HepG2 (cell line): Measurements from ENCODE around the gene OR10G2. TPM values are rescaled to one million over a fixed set of nuclear protein-coding genes. Genes with fewer than 3 reads are reported as not detected.

Experiments
- ATAC-seq: fragments of 200-7000 bp; cut with Tn5 transposase; 3 replicates; pipeline ENCODE4 v1.9.1; 2020; ENCODE audit warnings: mild to moderate bottlenecking, moderate library complexity
- BruUV-seq: library from RNA; stranded (reverse); fragments of 400-500 nt; replicated peaks from 2 replicates; lab custom pipeline; 2021; lab: Mats Ljungman, UMichigan
- CTCF ChIA-PET: fragments of 300-600 bp; formaldehyde crosslinking; extraction: SDS; loops from one replicate; lab custom pipeline; 2021; ENCODE audit warnings: low total read pairs, inconsistent platforms, low intra/inter-chr PET ratio; lab: Yijun Ruan, JAX
- POLR2A ChIA-PET: fragments of 350-600 bp; sonication (Branson Sonifier 250); formaldehyde crosslinking; loops from one replicate; lab custom pipeline; 2020; ENCODE audit warnings: antibody characterized with exemption, inconsistent platforms; lab: Yijun Ruan, JAX
- DNase-seq: peaks from one replicate; pipeline ENCODE4 v3.0.0-alpha.2; 2015; ENCODE audit warnings: low spot score
- FAIRE-seq: peaks from 3 replicates; lab custom pipeline; 2011; peaks lifted over from hg19 to GRCh38; lab: Jason Lieb, UNC
- H2AFZ ChIP-seq: one replicate; pipeline ENCODE4 v1.6.1; 2011; ENCODE audit warnings: low read length, inconsistent platforms
- H3K27ac ChIP-seq: fragments of 300-600 bp; 3 replicates; pipeline ENCODE4 v1.8.0; 2011; ENCODE audit warnings: mixed run types, mild to moderate bottlenecking, mixed read lengths, low read length, inconsistent platforms; ENCODE audit not compliant: insufficient read depth; ENCODE audit errors: extremely low read length
- H3K27me3 ChIP-seq, 2 experiments: fragments of 200-600 bp in 1 of 2; 2 replicates in 1 of 2; 3 replicates in 1 of 2; pipeline versions ENCODE4 v1.6.0 to v1.8.0; 2011; ENCODE audit warnings: low read length in 2 of 2, mild to moderate bottlenecking in 2 of 2, moderate library complexity in 2 of 2, inconsistent platforms in 1 of 2; ENCODE audit not compliant: insufficient read depth in 2 of 2, control insufficient read depth in 1 of 2
- H3K36me3 ChIP-seq, 2 experiments: fragments of 200-600 bp in 1 of 2; replicated peaks in 1 of 2; 2 replicates in 1 of 2; 3 replicates in 1 of 2; pipeline versions ENCODE4 v1.5.1 to v1.8.0; 2011; ENCODE audit warnings: low read length in 2 of 2, inconsistent platforms in 1 of 2; ENCODE audit not compliant: insufficient read depth in 2 of 2, control insufficient read depth in 1 of 2
- H3K4me1 ChIP-seq: 2 replicates; pipeline ENCODE4 v1.5.1; 2012; ENCODE audit warnings: low read length, inconsistent platforms; ENCODE audit not compliant: insufficient read depth
- H3K4me2 ChIP-seq: 2 replicates; pipeline ENCODE4 v1.6.0; 2011; ENCODE audit warnings: low read depth, low read length, inconsistent platforms
- H3K4me3 ChIP-seq, 3 experiments: fragments of 200-600 bp in 1 of 3; sonication (generic), shearing (Covaris generic) in 1 of 3; replicated peaks in 1 of 3; 2 replicates each; pipeline ENCODE4 v1.5.1; 2011 to 2016; ENCODE audit warnings: low read length in 3 of 3, inconsistent platforms in 2 of 3, low read depth in 2 of 3, mild to moderate bottlenecking in 2 of 3, control low read depth in 1 of 3, mixed read lengths in 1 of 3; ENCODE audit not compliant: insufficient read depth in 1 of 3
- H3K79me2 ChIP-seq: one replicate; pipeline ENCODE4 v1.6.1; 2011; ENCODE audit warnings: low read length, inconsistent platforms; ENCODE audit not compliant: insufficient read depth
- H3K9ac ChIP-seq: 2 replicates; pipeline ENCODE4 v1.6.0; 2011; ENCODE audit warnings: mild to moderate bottlenecking, low read depth, low read length, inconsistent platforms; ENCODE audit not compliant: insufficient read depth
- H3K9me3 ChIP-seq: 2 replicates; pipeline ENCODE4 v1.5.1; 2012; ENCODE audit warnings: mild to moderate bottlenecking, low read length
- H4K20me1 ChIP-seq: 2 replicates; pipeline ENCODE4 v1.6.0; 2011; ENCODE audit warnings: inconsistent platforms, mild to moderate bottlenecking, low read length, moderate library complexity; ENCODE audit not compliant: insufficient read depth
- ASH2L ChIP-seq: fragments of 300-600, 200-600 bp; sonication (generic); IDR thresholded peaks from 2 replicates; pipeline ENCODE4 v1.7.0; 2017; ENCODE audit warnings: low read depth, mild to moderate bottlenecking, moderate library complexity, mixed read lengths, low read length; ENCODE audit not compliant: insufficient read length
- ATF5 ChIP-seq: sonication (generic); formaldehyde crosslinking; IDR thresholded peaks from 2 replicates; pipeline ENCODE4 v1.4.0; 2020; ENCODE audit warnings: mild to moderate bottlenecking, low read depth, missing genetic modification reagents
- FOSL2 ChIP-seq: sonication (generic); formaldehyde crosslinking; IDR thresholded peaks from 2 replicates; pipeline ENCODE4 v1.4.0; 2020; ENCODE audit warnings: missing genetic modification reagents
- FOXK2 ChIP-seq: fragments of 450-650 bp; IDR thresholded peaks from 2 replicates; pipeline ENCODE4 v1.6.1; 2016
- HCFC1 ChIP-seq: fragments of 150-350 bp; IDR thresholded peaks from 2 replicates; pipeline ENCODE4 v1.6.1; 2014; ENCODE audit warnings: low read depth, low read length
- NR2F6 ChIP-seq, 2 experiments: IDR thresholded peaks; 2 replicates each; pipeline ENCODE4 v1.6.1; 2016; ENCODE audit warnings: antibody characterized with exemption in 1 of 2, mild to moderate bottlenecking in 1 of 2
- PHF8 ChIP-seq: sonication (generic); formaldehyde crosslinking; IDR thresholded peaks from 2 replicates; pipeline ENCODE4 v1.5.0; 2020; ENCODE audit warnings: missing genetic modification reagents
- PRPF4 ChIP-seq: fragments of 200-400 bp; formaldehyde crosslinking; IDR thresholded peaks from 2 replicates; pipeline ENCODE4 v1.6.1; 2016; ENCODE audit warnings: low read length, low read depth; ENCODE audit not compliant: poor library complexity, severe bottlenecking
- SIN3B ChIP-seq: fragments of 150-350 bp; IDR thresholded peaks from 2 replicates; pipeline ENCODE4 v1.6.1; 2014; ENCODE audit warnings: low read length
- TFAP4 ChIP-seq: sonication (generic); IDR thresholded peaks from 2 replicates; pipeline ENCODE4 v1.6.1; 2016; ENCODE audit warnings: low read depth, borderline replicate concordance
- XBP1 ChIP-seq: sonication (generic); formaldehyde crosslinking; IDR thresholded peaks from 2 replicates; pipeline ENCODE4 v1.5.0; 2020; ENCODE audit warnings: missing genetic modification reagents
- ZBTB38 ChIP-seq: sonication (generic); formaldehyde crosslinking; IDR thresholded peaks from 2 replicates; pipeline ENCODE4 v1.5.1; 2020; ENCODE audit warnings: mild to moderate bottlenecking, missing genetic modification reagents
- ZC3H13 ChIP-seq: sonication (generic); formaldehyde crosslinking; IDR thresholded peaks from 2 replicates; pipeline ENCODE4 v1.8.1; 2023; ENCODE audit warnings: mild to moderate bottlenecking, missing genetic modification reagents, moderate library complexity
- ZMYM2 ChIP-seq: sonication (generic); formaldehyde crosslinking; IDR thresholded peaks from 2 replicates; pipeline ENCODE4 v1.8.0; 2022; ENCODE audit warnings: mild to moderate bottlenecking, missing genetic modification reagents
- ZNF232 ChIP-seq: sonication (generic); formaldehyde crosslinking; IDR thresholded peaks from 2 replicates; pipeline ENCODE4 v1.4.0; 2020; ENCODE audit warnings: missing genetic modification reagents, borderline replicate concordance
- ZNF777 ChIP-seq: sonication (generic); formaldehyde crosslinking; IDR thresholded peaks from 2 replicates; pipeline ENCODE4 v1.4.0; 2020; ENCODE audit warnings: missing genetic modification reagents
- ZNF891 ChIP-seq: sonication (generic); formaldehyde crosslinking; IDR thresholded peaks from 2 replicates; pipeline ENCODE4 v1.5.0; 2020; ENCODE audit warnings: mild to moderate bottlenecking, missing genetic modification reagents
- WGBS: methylation state at CpG from one replicate; pipeline ENCODE4 v1.1.6; 2017; ENCODE audit warnings: low lambda C conversion rate; 5-methylcytosine and 5-hydroxymethylcytosine counted together
- in situ Hi-C: cut with HindIII; loops from 2 replicates; pipeline ENCODE4 v1.10.0; 2017; ENCODE audit warnings: low pct_unique_long_range_greater_than_20kb; ENCODE audit not compliant: extremely low pct_ligation_motif_present
- intact Hi-C: fragments of 100-400 bp; cut with micrococcal nuclease; formaldehyde crosslinking; loops from one replicate; pipeline ENCODE4 v1.10.0; 2022; ENCODE audit not compliant: unreplicated experiment
- polyA plus RNA-seq, 8 experiments: library from polyadenylated mRNA; depleted of rRNA in 3 of 8; stranded (reverse) in 7 of 8; unstranded in 1 of 8; fragments of >200 nt; fragmentation: Illumina TruSeq in 4 of 8; extraction: Trizol in 4 of 8; gene quantifications; 2 replicates each; pipeline versions ENCODE4 v1.2.1 to v1.2.3, GENCODE V29; 2011 to 2016; ENCODE audit warnings: low read depth in 4 of 8, missing spikeins in 1 of 8, mixed read lengths in 1 of 8; ENCODE audit not compliant: insufficient read depth in 1 of 8
- total RNA-seq, 5 experiments: library from RNA; depleted of rRNA; stranded (reverse); fragments of >200 nt; fragmentation: Illumina TruSeq; extraction: Trizol; gene quantifications; 2 replicates each; pipeline ENCODE4 v1.2.3, GENCODE V29; 2016; ENCODE audit warnings: low read depth in 1 of 5

OR10G2 gene
- total and polyA plus RNA-seq, 2 of the 13 experiments (the other 11 are each of a cell fraction or from before 2014, with no cell fraction given) = not detected

GRCh38 chr14:21617614-21618013 is 17.1 kb downstream of the OR10G2 start:
- 0 out of 5 replicates have a peak, but pooled peaks cover 0 to 4% of the 10 kb centered on the region in 2 experiments for H3K27me3 ChIP-seq
- no peaks in the 10 kb centered on the region for H3K4me1 ChIP-seq
- BruUV-seq = no TSS peak
- no peaks in the 10 kb centered on the region for H4K20me1 ChIP-seq
- no peak for FAIRE-seq
- CTCF ChIA-PET = no interaction called here
- no peak overlapping the region for H3K27ac ChIP-seq
- no peak overlapping the region for H2AFZ ChIP-seq
- TF ChIP-seq SIN3B (no peak), PRPF4 (no peak), ATF5 (CRISPR knock-in tag) (no peak)
- in situ Hi-C loops (loop anchor here (25.0 kb wide), 1 partner anchor 95 kb away; no protein-coding TSS in a partner anchor), intact Hi-C loops (no loop called here)
- no peak overlapping the region for H3K9ac ChIP-seq
- H3K9me3 ChIP-seq = no peaks in the 10 kb centered on the region
- POLR2A ChIA-PET = no interaction called here
- peak; percentile 24 for ATAC-seq
- no peaks in the 10 kb centered on the region for H3K79me2 ChIP-seq
- no peak for DNase-seq
- H3K36me3 ChIP-seq = no peaks in the 10 kb centered on the region
- WGBS = 51% methylated on average over 8 of the region's 8 CpGs
- no peak overlapping the region for H3K4me3 ChIP-seq
- H3K4me2 ChIP-seq = no peak overlapping the region

GRCh38 chr14:21614240-21614639 is 20.5 kb downstream of the OR10G2 start:
- H3K79me2 ChIP-seq = no peaks in the 10 kb centered on the region
- FAIRE-seq = no peak
- DNase-seq = no peak
- H3K27me3 ChIP-seq = 0 out of 5 replicates have a peak, but pooled peaks cover 0 to 12% of the 10 kb centered on the region in 2 experiments
- no peak overlapping the region for H3K9ac ChIP-seq
- WGBS = 15% methylated on average over 1 of the region's 1 CpG
- no peaks in the 10 kb centered on the region for H3K4me1 ChIP-seq
- intact Hi-C loops (no loop called here), in situ Hi-C loops (loop anchor here (25.0 kb wide), 1 partner anchor 98 kb away; no protein-coding TSS in a partner anchor)
- no peaks in the 10 kb centered on the region for H3K36me3 ChIP-seq
- TF ChIP-seq ZNF777 (CRISPR knock-in tag) (no peak), TFAP4 (no peak), FOXK2 (no peak), FOSL2 (CRISPR knock-in tag) (no peak), ZNF232 (CRISPR knock-in tag) (no peak), PHF8 (no peak), HCFC1 (no peak), XBP1 (CRISPR knock-in tag) (no peak), ASH2L (no peak), ZNF891 (CRISPR knock-in tag) (no peak), ZMYM2 (no peak), NR2F6 (IDR thresholded peaks at IDR 0.05) (no peak), NR2F6 (CRISPR knock-in tag; IDR thresholded peaks at IDR 0.05) (no peak), ZBTB38 (no peak), ZC3H13 (CRISPR knock-in tag) (no peak)
- H3K9me3 ChIP-seq = no peaks in the 10 kb centered on the region
- H2AFZ ChIP-seq = no peak overlapping the region
- no TSS peak for BruUV-seq
- H3K27ac ChIP-seq = no peak overlapping the region
- no peak for ATAC-seq
- H3K4me3 ChIP-seq = no peak overlapping the region
- no peak overlapping the region for H3K4me2 ChIP-seq
- ChIA-PET CTCF (no interaction called here), POLR2A (no interaction called here)
- H4K20me1 ChIP-seq = no peaks in the 10 kb centered on the region
